NB4 (cell line): ENCODE data around the gene CLASRP.

Experiments
- DNase-seq: peaks from one replicate; pipeline ENCODE4 v3.0.0; 2010; ENCODE audit warnings: low read depth
- H3K4me3 ChIP-seq: one replicate; pipeline ENCODE4 v1.5.1; 2011; ENCODE audit warnings: mild to moderate bottlenecking, low read depth, low read length, moderate library complexity
- MYC ChIP-seq: IDR thresholded peaks from 2 replicates; pipeline ENCODE4 v1.6.1; 2011; ENCODE audit warnings: low read depth, low read length
- POLR2A ChIP-seq: IDR thresholded peaks from 2 replicates; pipeline ENCODE4 v1.6.1; 2011; ENCODE audit warnings: mild to moderate bottlenecking; ENCODE audit not compliant: insufficient read length; ENCODE audit errors: extremely low read depth
- TF ChIP-seq, protein P1 (sequence below): IDR thresholded peaks from one replicate; pipeline ENCODE4 v1.5.1; 2012; ENCODE audit warnings: low read depth, low read length
- TF ChIP-seq, protein P2 (sequence below): IDR thresholded peaks from 2 replicates; pipeline ENCODE4 v1.6.1; 2011; ENCODE audit warnings: low read depth, low read length

The CLASRP gene

DNA sequence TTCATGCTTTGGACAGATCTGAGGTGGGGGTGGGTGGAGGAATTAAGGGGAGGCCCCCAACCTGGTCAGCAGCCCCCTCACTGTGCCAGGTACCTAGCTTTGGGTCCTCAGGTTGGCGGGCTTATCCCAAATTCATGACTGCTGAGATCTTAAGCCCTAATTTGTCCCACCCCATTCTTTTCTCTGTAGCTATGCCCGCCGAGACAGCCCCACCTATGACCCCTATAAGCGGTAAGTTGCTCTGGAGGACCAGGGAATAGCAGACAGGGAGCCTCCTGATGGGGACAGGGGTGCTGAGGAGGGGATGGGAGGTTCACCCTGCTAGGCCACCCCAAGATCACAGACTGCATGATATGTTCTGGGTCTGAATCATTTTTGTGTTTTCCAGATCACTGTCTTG, 23.1 kb downstream of the CLASRP start:
- no peak for DNase-seq
- no peak overlapping the region for H3K4me3 ChIP-seq
- TF ChIP-seq, protein P1, sequence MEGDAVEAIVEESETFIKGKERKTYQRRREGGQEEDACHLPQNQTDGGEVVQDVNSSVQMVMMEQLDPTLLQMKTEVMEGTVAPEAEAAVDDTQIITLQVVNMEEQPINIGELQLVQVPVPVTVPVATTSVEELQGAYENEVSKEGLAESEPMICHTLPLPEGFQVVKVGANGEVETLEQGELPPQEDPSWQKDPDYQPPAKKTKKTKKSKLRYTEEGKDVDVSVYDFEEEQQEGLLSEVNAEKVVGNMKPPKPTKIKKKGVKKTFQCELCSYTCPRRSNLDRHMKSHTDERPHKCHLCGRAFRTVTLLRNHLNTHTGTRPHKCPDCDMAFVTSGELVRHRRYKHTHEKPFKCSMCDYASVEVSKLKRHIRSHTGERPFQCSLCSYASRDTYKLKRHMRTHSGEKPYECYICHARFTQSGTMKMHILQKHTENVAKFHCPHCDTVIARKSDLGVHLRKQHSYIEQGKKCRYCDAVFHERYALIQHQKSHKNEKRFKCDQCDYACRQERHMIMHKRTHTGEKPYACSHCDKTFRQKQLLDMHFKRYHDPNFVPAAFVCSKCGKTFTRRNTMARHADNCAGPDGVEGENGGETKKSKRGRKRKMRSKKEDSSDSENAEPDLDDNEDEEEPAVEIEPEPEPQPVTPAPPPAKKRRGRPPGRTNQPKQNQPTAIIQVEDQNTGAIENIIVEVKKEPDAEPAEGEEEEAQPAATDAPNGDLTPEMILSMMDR = no peak
- no peak for TF ChIP-seq POLR2A
- TF ChIP-seq MYC = no peak
- TF ChIP-seq, protein P2, sequence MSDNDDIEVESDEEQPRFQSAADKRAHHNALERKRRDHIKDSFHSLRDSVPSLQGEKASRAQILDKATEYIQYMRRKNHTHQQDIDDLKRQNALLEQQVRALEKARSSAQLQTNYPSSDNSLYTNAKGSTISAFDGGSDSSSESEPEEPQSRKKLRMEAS = no peak

DNA sequence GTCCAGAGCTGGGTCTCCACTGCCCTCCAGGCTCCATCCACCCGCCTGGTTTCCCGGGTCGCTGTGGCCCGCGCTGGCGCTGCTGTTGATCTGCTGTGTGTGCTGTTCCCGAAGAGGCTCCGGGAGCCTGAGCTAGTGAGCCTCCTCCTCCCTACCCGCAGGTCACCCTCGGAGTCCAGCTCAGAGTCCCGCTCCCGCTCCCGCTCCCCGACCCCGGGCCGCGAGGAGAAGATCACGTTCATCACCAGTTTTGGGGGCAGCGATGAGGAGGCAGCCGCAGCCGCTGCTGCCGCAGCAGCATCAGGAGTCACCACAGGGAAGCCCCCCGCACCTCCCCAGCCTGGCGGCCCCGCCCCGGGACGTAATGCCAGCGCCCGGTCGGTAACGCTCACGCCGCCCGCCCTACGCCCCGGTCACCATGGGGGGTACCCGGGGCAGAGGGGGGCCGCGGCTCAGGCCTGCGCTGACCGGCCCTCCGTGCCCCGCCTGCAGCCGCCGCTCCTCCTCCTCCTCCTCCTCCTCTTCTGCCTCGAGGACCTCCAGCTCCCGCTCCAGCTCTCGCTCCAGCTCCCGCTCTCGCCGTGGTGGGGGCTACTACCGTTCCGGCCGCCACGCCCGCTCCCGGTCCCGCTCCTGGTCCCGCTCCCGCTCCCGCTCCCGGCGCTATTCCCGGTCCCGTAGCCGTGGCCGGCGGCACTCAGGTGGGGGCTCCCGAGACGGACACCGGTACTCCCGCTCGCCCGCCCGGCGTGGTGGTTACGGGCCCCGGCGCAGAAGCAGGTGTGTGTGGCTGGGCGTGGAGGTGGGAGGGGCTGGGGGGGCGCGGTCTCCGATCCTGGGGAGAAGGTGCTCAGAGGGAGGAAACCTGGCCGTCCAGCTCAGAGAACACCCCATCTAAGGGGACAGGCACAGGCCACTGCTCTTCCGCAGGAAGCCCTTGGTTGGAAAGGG, 25.3 kb downstream of the CLASRP start:
- TF ChIP-seq, protein P2 = no peak
- TF ChIP-seq, protein P1 = no peak
- TF ChIP-seq POLR2A (no peak), MYC (no peak)
- H3K4me3 ChIP-seq = no peak overlapping the region
- no peak for DNase-seq

DNA sequence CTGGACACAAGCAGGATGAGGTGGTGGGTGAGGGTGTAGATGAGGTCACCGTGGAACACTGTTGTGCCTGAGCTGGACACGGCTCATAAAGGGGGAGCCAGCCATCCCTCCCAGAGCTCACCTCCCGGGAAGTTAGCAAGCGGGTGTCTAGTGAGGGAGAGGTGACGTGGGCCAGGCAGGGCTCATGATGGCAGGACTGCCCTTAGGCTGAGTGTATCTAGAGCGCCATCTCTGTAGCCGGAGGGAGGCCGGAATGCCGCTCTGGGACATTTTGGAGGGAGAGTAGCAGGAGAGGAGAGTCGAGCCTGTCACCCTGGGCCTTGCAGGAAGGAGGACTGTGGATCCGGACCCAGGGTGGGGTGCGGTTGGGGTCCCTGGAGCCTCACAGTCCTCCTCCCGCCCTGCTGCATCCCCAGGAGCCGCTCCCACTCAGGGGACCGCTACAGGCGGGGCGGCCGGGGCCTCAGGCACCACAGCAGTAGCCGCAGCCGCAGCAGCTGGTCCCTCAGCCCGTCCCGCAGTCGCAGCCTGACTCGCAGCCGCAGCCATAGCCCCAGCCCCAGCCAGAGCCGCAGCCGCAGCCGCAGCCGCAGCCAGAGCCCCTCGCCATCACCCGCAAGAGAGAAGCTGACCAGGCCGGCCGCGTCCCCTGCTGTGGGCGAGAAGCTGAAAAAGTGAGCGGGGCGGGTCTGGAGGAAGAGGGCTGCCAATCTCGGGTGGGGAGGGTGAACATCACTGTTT, 28.2 kb downstream of the CLASRP start:
- H3K4me3 ChIP-seq = no peak overlapping the region
- TF ChIP-seq, protein P2 = no peak
- TF ChIP-seq, protein P1 = no peak
- TF ChIP-seq MYC = no peak
- no peak for TF ChIP-seq POLR2A
- DNase-seq = no peak

DNA sequence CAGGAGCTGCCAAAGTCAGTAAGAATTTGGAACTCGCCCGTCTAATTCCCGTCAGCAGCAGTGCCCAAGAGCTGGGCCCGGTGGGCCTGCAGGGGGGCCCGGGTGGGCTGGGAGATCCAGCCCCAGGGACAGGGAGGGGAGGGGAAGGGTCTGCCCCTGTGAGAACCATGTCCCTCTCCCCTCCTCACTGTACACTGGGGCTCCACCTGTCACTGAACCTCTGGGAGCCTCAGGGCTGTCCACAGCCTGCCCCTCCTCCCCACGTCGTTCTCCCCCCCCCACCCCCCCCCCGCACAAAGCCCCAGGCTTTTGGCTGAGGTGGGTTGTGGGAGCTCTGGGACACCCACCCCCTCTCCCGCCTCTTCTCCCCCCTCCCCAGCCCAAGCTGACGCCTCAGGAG, 29.2 kb downstream of the CLASRP start:
- H3K4me3 ChIP-seq = no peak overlapping the region
- DNase-seq = no peak
- TF ChIP-seq MYC (no peak), POLR2A (no peak)
- TF ChIP-seq, protein P1 = no peak
- TF ChIP-seq, protein P2 = no peak

DNA sequence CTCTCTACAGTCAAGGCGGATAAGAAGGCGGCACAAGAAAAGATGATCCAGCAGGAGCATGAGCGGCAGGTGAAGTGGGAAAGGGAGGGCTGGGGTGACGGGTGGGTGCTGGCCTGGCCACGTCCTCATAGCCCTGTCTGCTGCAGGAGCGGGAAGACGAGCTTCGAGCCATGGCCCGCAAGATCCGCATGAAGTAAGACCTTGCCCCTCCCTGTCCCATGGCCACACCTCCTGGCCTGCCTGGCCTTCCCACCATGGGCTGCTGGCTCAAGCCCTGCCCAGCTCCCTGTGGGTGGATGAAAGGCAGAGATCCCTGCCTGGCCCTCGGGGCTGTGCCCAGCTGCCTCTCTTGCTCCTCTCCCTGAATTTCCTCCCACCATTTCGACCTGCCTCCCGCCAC, 30.2 kb downstream of the CLASRP start:
- TF ChIP-seq MYC (no peak), POLR2A (no peak)
- TF ChIP-seq, protein P1 = no peak
- TF ChIP-seq, protein P2 = no peak
- DNase-seq = no peak
- H3K4me3 ChIP-seq = no peak overlapping the region
